Hepatic stellate cell (primary cell): ENCODE results near the gene MMP7.
"Not testable (repeated sequence)": the region's sequence is repeated elsewhere in the genome, so short reads cannot be mapped to it uniquely, and the experiment has no call there.

Source experiments
- DNase-seq: peaks from one replicate; pipeline ENCODE4 v3.0.0; 2011; ENCODE audit warnings: low spot score

The MMP7 gene

DNA sequence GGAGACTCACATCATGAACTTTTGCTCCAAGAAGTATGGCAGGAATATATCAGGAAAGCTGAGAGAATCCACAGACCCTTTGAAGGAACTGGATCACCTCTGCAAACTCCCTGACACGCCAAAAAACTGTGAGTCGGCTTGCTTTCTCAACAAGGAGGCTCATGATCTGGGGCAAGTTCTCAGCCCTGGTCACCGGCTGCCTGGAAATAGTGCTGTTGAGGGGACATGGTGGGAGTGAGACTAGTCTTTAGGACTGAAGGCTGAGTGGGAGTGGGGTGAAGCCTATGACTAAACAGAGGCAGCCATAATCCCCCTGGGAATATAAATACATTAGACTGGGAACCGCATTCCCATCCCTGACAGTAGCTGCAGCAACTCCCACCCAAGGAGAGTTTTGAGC is 8.4 kb upstream of the MMP7 start:
- DNase-seq = no peak

GRCh38 chr11:102534261-102534872 is 3.8 kb upstream of the MMP7 start:
- no peak for DNase-seq

- DNase-seq = no peak
Observed at GRCh38 chr11:102528618-102529017, 1.9 kb downstream of the MMP7 start.

GRCh38 chr11:102527684-102528083 is 2.9 kb downstream of the MMP7 start:
- DNase-seq = no peak

- DNase-seq = no peak
Observed at GRCh38 chr11:102527041-102527440, 3.5 kb downstream of the MMP7 start.

GRCh38 chr11:102523887-102524286 is 6.7 kb downstream of the MMP7 start:
- DNase-seq = no peak

DNA sequence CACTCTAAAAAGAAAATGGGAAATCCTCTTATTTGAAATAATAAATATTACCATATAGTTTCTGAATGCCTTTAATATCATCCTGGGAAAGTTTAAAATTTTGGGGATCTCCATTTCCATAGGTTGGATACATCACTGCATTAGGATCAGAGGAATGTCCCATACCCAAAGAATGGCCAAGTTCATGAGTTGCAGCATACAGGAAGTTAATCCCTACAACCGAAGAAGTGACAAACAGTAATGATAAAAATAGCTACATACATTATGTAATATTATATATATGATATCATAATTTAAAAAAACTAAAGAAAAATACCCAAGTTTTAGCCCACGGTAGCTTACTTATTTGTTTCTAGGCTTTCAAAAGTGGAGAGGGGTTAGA is 7.4 kb downstream of the MMP7 start:
- DNase-seq = no peak

DNA sequence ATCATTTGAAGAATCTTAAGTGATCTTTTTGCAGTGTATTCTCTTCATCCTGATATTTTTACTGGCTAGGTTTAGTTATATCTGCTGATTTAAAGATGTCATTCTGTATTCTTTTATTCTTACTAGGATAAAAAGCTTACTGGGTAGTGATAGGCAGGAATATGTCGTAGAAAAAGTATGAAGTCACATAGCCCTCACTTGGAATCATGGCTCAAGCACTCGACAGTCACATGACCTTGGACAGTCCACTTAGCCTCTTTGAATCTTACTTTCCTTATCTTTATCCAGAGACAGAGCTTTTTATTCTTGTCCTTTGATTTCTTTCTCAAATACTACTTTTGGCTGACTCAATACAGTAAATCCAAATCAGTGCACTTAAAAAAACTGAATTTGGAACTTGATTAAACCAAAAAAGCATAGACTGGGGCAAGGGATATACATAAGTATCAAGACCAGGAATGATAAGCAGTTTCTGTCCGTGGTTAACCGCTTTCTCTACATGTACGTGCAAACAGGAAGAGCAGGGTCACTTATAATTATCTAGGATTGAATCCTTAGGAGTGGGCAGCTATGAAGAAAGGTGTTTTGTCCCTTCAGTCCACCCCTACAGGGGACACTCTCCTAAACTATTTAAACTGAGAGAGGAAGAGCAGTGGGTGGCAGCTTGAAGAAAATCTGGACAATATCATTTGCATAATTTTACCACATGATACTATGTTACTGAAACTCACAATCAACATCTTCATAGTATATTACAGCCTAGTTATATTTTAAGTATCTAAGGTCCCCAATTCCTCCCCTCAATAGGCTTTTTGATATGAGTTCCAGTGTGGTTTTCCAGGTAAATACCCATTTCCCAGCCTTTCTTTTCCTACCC is 8.0 kb downstream of the MMP7 start:
- DNase-seq = no peak

GRCh38 chr11:102521121-102521520 is 9.4 kb downstream of the MMP7 start:
- no peak for DNase-seq

- DNase-seq = no peak
Observed at GRCh38 chr11:102520514-102520913, 10.0 kb downstream of the MMP7 start.

DNA sequence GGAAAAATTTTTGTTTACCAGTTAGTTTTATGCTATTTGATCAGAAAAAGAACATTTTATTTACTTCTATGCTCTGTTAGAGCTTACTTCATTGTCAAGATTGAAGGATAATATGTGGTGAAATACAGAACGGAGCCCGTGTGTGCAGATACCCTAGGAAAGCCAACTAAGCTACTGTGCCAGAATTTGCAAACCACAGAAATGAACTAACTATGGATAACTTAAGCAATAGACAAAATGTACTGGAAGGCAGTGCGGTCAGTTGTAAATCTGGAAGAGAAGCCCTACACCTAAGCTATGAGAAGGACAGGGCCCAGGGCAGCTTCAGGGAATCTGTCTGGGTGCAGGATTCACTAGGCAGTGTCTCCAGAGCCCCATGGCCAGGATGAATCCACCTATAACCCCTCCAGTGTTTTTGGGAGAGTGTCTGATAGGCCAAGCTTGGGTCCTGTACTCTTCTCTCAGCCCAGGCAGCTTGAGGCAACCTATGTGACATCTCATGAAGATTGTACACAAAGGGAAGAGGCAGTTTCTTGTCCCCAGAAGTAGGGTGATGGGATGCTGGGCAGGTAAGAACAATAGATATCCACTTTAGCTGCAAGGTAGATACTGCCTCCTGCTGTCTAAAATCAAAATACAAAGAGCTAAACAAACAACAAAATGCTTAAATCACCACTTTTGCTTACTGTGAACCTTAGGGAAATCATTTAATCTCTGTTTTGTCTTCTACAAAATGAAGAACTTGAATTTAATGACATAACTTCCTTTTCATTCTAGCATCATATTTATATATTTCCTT is 12.1 kb downstream of the MMP7 start:
- no peak for DNase-seq

DNA sequence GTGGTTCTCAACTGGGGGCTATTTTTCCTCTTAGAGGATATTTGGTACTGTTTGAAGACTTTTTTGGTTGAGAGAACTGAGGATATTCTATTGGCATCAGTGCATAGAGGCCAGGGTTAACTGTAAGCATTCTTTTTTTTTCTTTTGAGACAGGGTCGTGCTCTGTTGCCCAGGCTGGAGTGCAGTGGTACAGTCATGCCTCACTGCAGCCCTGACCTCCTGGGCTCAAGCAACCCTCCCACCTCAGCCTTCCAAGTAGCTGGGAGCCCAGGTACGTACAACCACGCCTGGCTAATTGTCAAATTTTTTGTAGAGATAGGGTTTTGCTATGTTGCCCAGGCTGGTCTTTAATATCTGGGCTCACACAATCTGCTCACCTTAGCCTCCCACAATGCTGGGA is 12.9 kb downstream of the MMP7 start:
- DNase-seq = no peak

GRCh38 chr11:102516179-102516578 is 14.4 kb downstream of the MMP7 start:
- DNase-seq = no peak

DNA sequence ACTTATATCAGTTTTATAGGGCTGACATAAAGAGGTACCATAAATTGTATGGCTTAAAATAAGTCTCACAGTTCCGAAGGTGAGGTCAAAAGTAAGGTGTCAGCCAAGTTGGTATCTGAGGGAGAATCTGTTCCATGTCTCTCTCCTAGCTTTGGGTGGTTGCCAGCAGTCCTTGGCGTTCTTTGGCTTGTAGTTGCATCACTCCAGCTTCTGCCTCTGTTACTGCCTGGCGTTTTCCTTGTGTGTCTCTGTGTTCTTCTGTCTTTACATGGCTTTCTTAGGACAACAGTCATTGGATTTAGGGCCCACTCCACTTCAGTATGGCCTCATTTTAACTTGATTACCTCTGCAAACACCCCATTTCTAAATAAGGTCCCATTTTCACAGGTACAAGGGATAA is 16.7 kb downstream of the MMP7 start:
- no peak for DNase-seq

DNA sequence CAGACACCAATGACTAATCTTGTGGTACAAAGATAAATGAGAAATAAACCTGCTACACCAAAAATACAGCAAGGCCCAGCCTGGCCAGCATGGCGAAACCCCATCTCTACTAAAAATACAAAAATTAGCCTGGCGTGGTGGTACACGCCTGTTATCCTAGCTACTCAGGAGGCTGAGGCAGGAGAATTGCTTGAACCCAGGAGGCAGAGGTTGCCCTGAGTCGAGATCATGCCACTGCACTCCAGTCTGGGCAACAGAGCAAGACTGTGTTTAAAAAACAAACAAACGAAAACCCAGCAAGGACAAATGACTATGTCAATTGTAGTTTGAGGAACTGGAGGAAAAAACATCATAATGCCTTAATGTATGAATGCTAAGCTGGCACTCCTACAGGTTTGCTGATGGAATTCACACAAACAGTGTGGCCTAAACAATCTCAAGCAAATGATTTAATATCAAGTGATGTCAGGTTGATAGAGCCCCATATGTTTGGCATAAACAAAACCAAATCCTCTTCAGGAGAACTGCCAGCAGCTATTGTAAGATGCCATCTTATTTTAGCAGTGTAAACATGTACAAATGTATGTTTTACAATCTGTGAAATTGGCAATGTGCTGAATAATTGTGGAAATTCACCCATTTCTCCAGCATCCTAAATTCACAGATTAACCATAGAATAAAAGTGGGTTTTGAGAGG is 20.0 kb downstream of the MMP7 start:
- no peak for DNase-seq

DNA sequence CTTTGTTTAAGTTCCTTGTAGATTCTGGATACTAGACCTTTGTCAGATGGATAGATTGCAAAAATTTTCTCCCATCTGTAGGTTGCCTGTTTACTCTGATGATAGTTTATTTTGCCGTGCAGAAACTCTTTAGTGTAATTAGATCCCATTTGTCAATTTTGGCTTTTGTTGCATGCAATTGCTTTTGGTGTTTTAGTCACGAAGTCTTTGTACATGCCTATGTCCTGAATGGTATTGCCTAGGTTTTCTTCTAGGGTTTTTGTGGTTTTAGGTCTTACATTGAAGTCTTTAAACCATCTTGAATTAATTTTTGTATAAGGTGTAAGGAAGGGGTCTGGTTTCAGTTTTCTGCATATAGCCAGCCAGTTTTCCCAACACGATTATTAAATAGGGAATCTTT is 27.7 kb downstream of the MMP7 start:
- not testable (repeated sequence) for DNase-seq

DNA sequence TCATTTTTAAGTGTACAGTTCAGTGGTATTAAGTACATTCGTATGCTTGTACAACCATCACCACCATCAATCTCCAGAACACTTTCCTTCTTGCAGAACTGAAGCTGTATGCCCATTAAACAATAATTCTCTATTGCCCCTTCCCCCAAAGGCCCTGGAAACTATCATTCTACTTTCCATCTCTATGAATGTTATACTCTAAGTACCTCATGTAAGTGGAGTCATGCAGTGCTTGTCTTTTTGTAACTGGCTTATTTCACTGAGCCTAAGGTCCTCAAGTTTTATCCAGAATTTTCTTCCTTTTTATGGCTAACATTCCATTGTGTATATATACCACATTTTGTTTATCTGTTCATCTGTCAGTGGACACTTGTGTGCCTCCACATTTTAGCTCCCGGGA is 29.7 kb downstream of the MMP7 start:
- DNase-seq = no peak

- no peak for DNase-seq
Observed at GRCh38 chr11:102499931-102500330, 30.6 kb downstream of the MMP7 start.

GRCh38 chr11:102499151-102499550 is 31.4 kb downstream of the MMP7 start:
- no peak for DNase-seq

DNA sequence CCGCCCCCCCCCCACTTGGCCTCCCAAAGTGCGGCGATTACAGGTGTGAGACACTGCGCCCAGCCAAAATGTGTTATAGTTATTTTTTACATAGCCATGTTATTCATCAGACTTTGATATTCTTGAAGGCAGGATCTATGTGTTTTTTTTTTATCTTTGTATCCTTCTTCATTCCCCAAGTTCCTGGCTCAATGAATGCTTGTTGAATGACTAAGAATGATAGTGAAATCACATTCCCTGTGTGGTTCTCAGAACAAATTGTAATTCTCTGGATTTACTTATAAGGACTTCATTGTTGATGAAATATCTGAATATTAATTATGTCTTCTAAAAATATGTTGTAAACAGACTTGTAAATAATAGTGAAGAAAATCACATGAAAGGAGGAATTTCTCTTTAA is 33.5 kb downstream of the MMP7 start:
- peak; percentile 28 for DNase-seq

DNA sequence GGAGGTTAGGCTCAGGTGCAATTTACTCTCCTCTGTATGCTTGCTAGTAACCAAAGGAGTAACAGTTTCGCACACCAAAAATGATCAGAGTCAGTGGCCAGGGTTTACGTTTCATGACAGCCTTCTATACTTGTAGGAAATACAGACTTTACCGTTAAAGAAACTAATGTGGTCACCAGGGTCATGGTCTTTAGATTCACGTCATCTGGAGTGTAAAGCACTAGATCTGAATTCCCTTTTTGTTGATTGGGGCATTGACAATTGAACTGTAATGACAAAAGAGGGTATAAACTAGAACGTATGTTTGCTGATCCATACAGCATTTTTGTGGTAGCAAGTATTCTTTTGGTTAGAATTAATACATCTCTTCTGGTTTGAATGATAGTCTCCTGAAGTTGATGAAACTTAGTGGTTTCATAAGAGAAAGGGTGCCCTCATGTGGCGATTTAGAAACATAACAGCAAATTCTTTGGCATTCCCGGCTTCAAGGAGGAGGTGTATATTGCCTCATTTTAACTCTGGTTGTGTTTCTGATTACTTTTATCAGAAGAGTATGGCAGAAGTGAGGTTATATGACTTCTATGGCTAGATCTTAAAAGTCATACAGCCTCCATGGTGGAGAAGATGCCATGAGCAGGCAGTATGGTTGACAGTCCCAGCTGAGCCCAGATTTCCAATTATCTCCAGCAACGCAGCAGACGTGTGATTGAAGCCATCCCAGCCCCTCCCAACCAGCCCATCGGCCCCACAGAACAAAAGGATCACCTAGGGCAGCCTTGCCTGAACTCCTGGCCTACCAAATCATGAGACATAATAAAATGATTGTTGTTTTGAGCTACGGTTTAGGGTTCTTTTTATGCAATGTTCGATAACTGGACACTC is 35.1 kb downstream of the MMP7 start:
- peak; percentile 44 for DNase-seq
